NT2/D1 (cell line): ENCODE measurements around the gene WRAP53.

Source experiments
- DNase-seq: peaks from one replicate; pipeline ENCODE4 v3.0.0-alpha.2; 2011; ENCODE audit warnings: low read depth, low spot score
- H3K27me3 ChIP-seq: 2 replicates; pipeline ENCODE4 v1.6.0; 2011; ENCODE audit warnings: mild to moderate bottlenecking; ENCODE audit not compliant: insufficient read length, insufficient read depth
- H3K36me3 ChIP-seq: 2 replicates; pipeline ENCODE4 v1.6.1; 2011; ENCODE audit warnings: mild to moderate bottlenecking, low read length, mixed read lengths; ENCODE audit not compliant: insufficient read depth, insufficient read length
- H3K4me1 ChIP-seq: 2 replicates; pipeline ENCODE4 v1.5.1; 2011; ENCODE audit not compliant: insufficient read depth, insufficient read length
- H3K4me3 ChIP-seq: 2 replicates; pipeline ENCODE4 v1.5.1; 2011; ENCODE audit warnings: low read depth; ENCODE audit not compliant: insufficient read length
- H3K9ac ChIP-seq: 2 replicates; pipeline ENCODE4 v1.6.0; 2011; ENCODE audit warnings: low read depth; ENCODE audit not compliant: insufficient read length
- H3K9me3 ChIP-seq: 2 replicates; pipeline ENCODE4 v1.5.1; 2011; ENCODE audit warnings: mild to moderate bottlenecking, low read length; ENCODE audit not compliant: insufficient read depth
- SUZ12 ChIP-seq: IDR thresholded peaks from 2 replicates; pipeline ENCODE4 v1.6.1; 2011; ENCODE audit not compliant: insufficient read length, insufficient read depth; ENCODE audit errors: extremely low read depth
- YY1 ChIP-seq: IDR thresholded peaks from 2 replicates; pipeline ENCODE4 v1.6.1; 2011; ENCODE audit not compliant: insufficient read length, insufficient read depth
- ZNF274 ChIP-seq: IDR thresholded peaks from 2 replicates; pipeline ENCODE4 v1.6.1; 2011; ENCODE audit warnings: mild to moderate bottlenecking, low read depth, low read length

WRAP53 gene

DNA sequence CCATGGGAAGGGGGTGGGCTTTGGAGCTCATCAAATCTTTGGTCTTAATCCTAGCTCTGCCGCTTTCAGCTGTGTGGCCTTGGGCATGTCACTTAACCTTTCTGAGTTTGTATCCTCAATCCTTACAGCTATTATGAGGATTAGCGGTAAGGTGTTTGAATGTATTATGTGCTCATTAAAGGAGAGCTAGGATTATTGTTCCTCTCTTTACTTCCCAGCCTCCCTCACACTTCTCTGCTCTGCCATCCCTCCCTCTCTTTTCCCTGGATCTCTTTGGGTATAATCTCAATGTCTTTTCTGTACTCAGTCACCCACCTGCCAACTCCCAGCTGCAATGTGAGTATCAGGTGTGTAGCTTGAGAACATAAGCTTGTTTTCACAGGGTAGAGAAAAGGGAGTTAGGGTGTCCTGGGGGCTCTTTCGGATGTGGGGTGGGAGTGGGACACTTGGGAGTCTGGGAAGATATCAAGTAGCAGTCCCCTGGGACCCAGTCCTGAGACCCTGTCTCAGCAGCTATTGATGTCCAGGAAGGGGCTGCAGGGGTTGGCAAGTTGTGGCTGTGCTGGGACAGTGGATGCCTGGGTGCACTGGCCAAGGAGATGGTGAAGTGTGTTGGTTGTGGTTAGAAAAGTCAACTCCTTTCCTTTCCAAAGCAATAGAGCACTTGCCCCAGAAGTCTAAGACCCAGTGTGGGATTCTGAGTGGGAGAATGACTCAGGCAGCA, 18.5 kb downstream of the WRAP53 start:
- Histone ChIP-seq H3K9me3 (no peaks in the 10 kb centered on the region), H3K9ac (no peak overlapping the region), H3K4me3 (no peak overlapping the region), H3K27me3 (peaks cover 12% of the 10 kb centered on the region), H3K36me3 (peaks cover 14% of the 10 kb centered on the region), H3K4me1 (peaks cover 15% of the 10 kb centered on the region)
- no peak for DNase-seq
- no peak for TF ChIP-seq SUZ12
- TF ChIP-seq YY1: no peak
- TF ChIP-seq ZNF274: no peak

DNA sequence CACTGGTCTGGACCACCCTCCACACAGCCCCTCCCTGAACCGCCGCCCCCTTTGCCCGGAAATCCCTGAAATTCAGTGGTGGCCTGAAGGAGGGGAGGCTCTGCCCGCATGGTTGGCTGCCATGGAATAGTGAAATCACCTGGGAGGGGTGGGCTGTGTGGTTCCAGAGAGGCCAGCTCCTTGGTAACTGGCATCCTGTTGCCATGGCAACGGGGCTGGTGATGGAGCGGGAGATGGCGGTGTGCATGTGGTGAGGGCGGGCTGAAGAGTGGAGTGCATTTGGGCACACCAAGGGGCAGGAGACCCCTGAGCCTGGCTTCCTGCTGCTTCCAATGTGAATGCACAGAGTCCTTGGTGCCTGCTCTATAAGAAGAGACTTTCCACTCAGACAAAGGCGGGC, 19.2 kb downstream of the WRAP53 start:
- Histone ChIP-seq H3K4me3 (no peak overlapping the region), H3K9me3 (no peaks in the 10 kb centered on the region), H3K4me1 (peaks cover 20% of the 10 kb centered on the region), H3K27me3 (peaks cover 12% of the 10 kb centered on the region), H3K9ac (no peak overlapping the region), H3K36me3 (peaks cover 8% of the 10 kb centered on the region)
- TF ChIP-seq ZNF274 (no peak), SUZ12 (no peak), YY1 (no peak)
- no peak for DNase-seq

DNA sequence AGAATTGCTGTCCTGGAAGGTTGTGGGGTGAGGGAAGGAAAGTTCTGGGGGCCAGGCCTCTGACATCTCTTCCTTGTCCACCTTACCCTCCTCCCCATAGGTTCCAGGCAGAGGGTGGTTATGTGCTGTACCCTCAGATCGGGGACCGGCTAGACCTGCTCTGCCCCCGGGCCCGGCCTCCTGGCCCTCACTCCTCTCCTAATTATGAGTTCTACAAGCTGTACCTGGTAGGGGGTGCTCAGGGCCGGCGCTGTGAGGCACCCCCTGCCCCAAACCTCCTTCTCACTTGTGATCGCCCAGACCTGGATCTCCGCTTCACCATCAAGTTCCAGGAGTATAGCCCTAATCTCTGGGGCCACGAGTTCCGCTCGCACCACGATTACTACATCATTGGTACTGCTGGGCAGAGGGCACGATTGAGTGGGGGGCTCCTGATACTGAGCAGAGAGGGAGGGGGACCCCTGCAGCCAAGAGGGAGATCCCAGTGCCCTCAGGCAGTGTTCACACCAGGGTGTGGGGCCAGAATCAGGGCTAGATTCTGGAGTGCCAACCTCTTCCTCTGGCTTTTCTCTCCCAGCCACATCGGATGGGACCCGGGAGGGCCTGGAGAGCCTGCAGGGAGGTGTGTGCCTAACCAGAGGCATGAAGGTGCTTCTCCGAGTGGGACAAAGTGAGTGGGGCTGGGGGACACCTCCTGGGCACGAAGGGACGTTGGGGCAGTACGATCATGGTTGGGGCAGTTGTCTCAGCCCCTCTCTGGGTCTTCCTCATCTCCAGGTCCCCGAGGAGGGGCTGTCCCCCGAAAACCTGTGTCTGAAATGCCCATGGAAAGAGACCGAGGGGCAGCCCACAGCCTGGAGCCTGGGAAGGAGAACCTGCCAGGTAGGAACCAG, 19.8 kb downstream of the WRAP53 start:
- no peak overlapping the region for H3K4me3 ChIP-seq
- peaks cover under 1% of the 10 kb centered on the region for H3K36me3 ChIP-seq
- no peak for DNase-seq
- no peak overlapping the region for H3K9ac ChIP-seq
- peaks cover 12% of the 10 kb centered on the region for H3K27me3 ChIP-seq
- no peak for TF ChIP-seq YY1
- TF ChIP-seq ZNF274: no peak
- TF ChIP-seq SUZ12: no peak
- H3K9me3 ChIP-seq: no peaks in the 10 kb centered on the region
- peaks cover 16% of the 10 kb centered on the region for H3K4me1 ChIP-seq

DNA sequence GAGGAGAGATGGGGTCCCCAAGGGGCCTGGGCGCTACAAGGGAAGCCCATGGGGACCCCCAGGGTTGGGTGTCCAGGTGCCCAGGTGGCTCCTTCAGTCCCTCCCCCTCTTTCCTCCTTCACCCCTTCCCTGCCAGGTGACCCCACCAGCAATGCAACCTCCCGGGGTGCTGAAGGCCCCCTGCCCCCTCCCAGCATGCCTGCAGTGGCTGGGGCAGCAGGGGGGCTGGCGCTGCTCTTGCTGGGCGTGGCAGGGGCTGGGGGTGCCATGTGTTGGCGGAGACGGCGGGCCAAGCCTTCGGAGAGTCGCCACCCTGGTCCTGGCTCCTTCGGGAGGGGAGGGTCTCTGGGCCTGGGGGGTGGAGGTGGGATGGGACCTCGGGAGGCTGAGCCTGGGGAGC, 20.8 kb downstream of the WRAP53 start:
- peaks cover 10% of the 10 kb centered on the region for H3K4me1 ChIP-seq
- H3K4me3 ChIP-seq: no peak overlapping the region
- no peak for DNase-seq
- H3K9me3 ChIP-seq: no peaks in the 10 kb centered on the region
- peaks cover 12% of the 10 kb centered on the region for H3K27me3 ChIP-seq
- H3K36me3 ChIP-seq: no peaks in the 10 kb centered on the region
- H3K9ac ChIP-seq: no peak overlapping the region
- TF ChIP-seq ZNF274 (no peak), YY1 (no peak), SUZ12 (no peak)

DNA sequence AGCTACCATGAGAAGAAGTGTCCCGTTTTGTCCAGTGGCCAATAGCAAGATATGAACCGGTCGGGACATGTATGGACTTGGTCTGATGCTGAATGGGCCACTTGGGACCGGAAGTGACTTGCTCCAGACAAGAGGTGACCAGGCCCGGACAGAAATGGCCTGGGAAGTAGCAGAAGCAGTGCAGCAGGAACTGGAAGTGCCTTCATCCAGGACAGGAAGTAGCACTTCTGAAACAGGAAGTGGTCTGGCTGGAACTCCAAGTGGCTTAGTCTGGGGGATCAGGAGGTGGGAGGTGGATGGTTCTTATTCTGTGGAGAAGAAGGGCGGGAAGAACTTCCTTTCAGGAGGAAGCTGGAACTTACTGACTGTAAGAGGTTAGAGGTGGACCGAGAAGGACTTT, 22.0 kb downstream of the WRAP53 start:
- DNase-seq: no peak
- TF ChIP-seq SUZ12: no peak
- TF ChIP-seq YY1: no peak
- TF ChIP-seq ZNF274: no peak
- Histone ChIP-seq H3K27me3 (peaks cover 12% of the 10 kb centered on the region), H3K36me3 (no peaks in the 10 kb centered on the region), H3K9me3 (no peaks in the 10 kb centered on the region), H3K4me3 (no peak overlapping the region), H3K4me1 (peaks cover 11% of the 10 kb centered on the region), H3K9ac (no peak overlapping the region)

DNA sequence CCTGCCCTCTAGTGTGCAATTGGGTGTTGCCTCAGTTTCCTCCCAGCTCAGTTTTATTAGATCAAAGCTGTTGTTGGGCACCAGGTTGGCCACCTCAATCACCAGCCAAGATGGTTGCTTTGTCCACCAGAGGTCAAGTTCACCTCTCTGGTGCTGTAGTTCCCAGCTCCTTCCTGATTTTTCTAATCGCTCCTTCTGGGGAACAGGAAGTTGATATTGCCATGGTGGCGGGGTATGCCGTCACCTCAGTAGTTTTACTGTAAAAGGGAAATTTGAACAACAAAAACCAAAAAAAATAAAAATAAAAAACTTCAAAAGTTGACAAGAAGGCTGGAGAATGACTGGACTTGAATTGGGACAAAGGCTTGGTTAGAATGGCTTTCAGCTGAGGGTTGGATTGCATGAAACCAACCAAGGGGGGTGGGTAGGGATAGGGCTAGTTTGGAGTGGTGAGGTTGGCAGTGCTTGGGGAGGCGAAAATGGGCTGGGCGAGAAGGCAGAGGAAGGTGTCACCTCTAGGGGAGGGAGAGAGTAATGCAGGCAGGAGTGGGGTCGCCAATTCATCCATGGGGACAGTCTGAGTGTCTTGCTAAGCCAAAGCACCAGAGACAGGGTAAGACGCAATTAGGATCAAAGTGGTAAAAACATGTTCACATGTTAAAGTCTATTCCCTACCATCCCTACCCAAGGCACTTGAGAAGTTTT, 22.9 kb downstream of the WRAP53 start:
- Histone ChIP-seq H3K9me3 (no peaks in the 10 kb centered on the region), H3K9ac (no peak overlapping the region), H3K27me3 (peaks cover 7% of the 10 kb centered on the region), H3K4me3 (no peak overlapping the region), H3K36me3 (no peaks in the 10 kb centered on the region), H3K4me1 (peaks cover 19% of the 10 kb centered on the region)
- TF ChIP-seq SUZ12: no peak
- TF ChIP-seq ZNF274: no peak
- no peak for TF ChIP-seq YY1
- no peak for DNase-seq
